OCI-LY7 (cell line): Measurements from ENCODE around the gene KIF1B.

Experiments used
- CTCF ChIP-seq: fragments of 200-600 bp; sonication (generic); conservative IDR thresholded peaks from 2 replicates; pipeline ENCODE4 v1.5.1; 2014; ENCODE audit warnings: mild to moderate bottlenecking, antibody characterized with exemption, low read length, moderate library complexity, mixed read lengths
- EZH2phosphoT487 ChIP-seq: fragments of 200-600 bp; sonication (generic); IDR thresholded peaks from 2 replicates; pipeline ENCODE4 v1.6.1; 2018; ENCODE audit warnings: low read depth, borderline replicate concordance, mild to moderate bottlenecking, mixed run types, antibody characterized with exemption, low read length, moderate library complexity, mixed read lengths

GRCh38 chr1:10210841-10211804 lies 753 bp downstream of the KIF1B start:
- TF ChIP-seq CTCF (no peak), EZH2phosphoT487 (no peak)
